AG08396 (cell line): ENCODE data around the gene SMAD3.
A peak's percentile ranks its signal among the peaks of the same experiment; 100 is the strongest.
"Not testable (repeated sequence)": the region's sequence is repeated elsewhere in the genome, so short reads cannot be mapped to it uniquely, and the experiment has no call there.

Experiments
- DNase-seq: peaks from one replicate; pipeline ENCODE4 v3.0.0; 2012; ENCODE audit warnings: low spot score, mixed read lengths

The SMAD3 gene

DNA sequence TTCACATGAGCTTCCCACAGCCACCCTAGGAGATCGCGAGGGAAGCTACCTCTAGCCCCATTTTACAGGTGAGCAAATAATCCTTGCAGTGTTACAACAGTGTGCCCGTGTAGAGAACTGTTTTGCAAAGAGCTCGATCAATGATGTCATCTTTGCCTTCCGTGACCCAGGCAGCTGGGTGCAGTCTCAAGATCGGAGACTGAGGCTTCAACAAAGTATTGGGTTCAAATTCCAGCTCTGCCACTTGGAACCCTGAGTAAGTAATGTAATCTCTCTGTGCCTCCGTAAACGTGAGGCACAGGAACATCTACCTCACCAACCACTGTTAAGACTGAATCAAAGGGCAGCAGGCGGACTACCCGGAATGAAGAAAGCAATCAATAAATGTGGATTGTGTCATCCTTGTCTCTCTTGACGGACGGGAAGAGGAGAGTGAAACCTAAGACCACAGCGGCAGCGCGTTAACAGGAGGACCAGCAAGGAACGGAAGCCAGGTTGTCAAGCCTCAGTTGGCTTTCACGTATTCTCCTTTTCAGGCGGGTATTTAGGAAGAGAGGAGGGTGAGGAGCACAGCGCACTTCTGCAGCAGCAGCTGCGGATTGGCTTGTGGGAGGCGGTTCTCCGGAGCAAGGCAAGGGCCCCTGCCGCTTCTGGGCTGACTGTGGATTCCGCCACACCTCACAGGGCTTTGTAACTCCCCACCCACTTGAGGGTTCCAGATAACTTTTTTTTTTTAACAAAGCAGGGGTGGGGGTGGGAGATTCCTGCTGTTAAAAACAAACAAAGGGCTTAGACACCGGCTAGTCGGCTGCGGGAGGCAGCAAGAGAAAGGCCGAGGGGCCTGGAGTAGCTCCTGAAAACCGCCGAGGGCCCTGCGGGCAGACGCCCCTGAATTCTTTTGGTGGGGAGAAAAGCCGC is 1.5 kb upstream of the SMAD3 start:
- no peak for DNase-seq

DNA sequence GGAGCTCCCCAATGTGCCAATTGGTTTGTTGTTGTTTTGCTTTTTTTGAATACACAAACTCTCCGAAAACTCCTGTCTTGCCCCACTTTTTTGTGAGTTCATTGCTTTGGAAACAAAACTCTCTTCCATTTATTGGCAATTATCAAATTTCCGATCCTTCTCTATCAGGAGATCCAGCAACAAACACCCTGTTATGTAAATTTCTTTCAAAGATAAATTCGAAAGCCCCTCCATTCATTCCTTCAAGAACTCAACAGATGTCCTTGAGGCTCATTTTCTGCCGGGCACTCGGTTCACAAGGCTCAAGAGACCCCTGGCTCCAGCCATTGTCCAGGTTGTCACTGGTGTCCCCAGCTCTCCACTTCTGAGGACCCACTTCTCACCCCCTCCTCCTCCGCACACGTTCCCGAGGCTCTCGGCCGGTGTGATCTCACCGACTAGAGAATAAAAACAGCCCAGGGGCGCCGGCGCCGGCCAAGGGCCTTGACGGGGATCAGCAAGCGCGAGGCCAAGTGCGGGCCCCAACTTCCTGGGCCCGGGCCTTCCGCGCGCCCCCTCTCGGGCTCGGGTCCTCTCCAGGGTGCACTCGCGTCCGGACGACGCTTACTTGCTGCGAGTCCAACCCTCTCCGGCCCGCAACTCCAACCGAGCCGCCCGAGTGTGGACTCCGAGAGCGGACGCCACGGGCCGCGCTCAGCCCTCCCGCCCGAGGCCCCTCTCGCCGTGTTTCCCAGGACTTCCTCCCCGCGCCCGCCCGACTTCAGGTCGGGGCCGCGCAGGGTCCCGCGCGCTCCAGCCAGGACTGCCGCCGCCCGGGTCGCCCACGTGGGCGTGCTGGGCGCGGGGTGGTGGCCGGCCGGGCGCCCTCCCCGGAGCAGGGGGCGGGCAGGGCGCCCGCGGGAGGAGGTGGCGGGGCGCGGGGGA is 533 bp upstream of the SMAD3 start:
- no peak for DNase-seq

DNA sequence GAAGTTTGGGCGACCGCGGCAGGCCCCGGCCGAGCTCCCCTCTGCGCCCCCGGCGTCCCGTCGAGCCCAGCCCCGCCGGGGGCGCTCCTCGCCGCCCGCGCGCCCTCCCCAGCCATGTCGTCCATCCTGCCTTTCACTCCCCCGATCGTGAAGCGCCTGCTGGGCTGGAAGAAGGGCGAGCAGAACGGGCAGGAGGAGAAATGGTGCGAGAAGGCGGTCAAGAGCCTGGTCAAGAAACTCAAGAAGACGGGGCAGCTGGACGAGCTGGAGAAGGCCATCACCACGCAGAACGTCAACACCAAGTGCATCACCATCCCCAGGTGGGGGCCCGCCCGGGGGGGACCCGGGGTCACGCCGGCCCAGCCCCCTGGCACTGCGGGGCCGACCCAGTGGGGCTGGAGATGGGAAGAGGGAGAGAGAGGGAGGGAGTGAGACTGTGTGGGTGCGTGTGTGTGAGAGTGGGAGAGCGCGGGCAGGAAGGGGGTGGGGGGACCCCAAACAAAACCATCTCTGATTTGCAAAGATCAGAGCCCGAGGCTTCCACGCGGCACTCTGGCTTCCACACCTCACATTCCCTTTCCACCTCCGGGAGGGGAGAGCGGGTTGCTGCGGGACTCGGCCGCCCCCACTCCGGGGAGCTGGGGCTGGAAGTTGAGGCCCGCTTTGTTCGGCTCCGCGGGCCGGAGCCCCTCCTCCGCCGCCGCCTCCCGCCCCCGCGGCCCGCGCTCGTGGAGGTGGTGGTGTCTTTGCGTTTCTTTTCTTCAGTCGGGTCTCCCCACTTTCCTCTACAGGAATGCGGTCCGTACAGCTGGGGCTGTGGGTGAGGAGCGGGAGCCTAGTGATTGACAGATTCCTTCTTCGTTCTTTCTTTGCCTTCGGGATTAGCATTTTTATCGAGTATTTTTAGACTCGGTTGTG is 898 bp downstream of the SMAD3 start:
- DNase-seq = peak; percentile 34

DNA sequence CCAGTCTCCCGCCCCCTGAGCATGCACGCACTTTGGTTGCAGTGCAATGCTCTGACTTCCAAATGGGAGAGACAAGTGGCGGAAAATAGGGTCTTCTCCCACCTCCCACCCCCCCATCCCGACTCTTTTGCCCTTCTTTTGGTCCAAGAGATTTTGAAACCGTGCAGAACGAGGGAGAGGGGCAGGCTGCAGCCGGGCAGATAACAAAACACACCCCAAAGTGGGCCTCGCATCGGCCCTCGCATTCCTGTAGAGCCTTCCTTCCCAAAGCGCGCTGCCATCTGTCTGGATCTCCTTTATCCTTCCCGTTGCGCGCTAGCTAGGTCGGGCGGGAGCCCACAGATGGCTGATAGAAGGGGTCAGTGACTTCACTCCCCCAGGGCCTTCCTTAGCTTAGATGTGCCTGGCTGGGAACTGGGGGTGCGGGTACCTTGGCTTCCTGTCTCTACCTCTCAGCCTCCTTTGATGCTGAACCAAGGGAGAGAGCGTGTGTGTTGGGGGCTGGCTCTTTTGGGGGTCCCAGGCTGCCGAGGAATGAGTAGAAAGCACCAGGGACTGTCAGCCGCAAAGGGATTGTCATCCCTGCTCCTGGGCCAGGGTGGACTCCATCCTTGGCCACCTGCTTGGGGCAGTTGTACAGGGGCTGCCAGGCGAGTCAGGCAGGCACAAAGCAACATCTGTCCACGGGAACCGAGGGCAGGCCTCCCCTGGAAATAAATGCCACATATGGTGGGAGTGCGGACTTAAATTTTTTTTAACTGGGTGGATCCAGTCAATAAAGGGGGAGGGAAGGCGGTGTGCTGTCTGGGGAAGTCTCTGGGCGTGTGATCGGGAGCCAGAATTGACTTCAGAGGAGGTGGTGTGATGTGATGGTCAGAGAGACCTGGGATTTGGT is 1.8 kb downstream of the SMAD3 start:
- DNase-seq = peak; percentile 31

DNA sequence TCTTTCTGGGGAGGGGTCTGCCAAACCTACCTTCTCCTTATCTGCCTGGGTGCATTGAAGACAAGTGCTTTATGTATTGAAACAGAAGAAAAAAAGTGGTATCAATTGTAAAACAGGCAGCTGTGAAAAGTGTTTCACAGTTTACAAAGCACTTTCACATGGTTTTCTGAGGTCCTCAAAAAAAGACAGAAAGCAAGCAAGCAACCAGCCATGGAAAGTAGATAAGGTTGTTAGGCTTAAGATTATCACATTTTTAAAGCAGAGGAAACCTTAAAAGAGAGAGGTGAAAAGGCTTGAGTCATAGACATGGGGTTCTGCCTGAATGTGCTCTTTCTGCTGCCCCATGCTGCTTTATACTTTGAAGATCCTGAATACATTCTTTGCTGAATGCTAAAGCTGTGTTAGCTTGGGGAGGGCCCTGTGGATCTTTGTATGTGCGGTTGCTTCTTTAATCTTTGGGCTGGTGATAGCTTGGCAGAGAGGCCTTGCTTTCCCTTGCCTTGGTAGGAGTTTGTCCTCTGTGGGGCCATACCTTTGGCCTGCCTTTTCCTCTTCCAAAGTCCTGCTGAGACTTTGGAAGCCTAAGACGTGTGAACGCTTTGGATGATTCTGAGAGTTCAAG is 2.6 kb downstream of the SMAD3 start:
- DNase-seq = no peak

DNA sequence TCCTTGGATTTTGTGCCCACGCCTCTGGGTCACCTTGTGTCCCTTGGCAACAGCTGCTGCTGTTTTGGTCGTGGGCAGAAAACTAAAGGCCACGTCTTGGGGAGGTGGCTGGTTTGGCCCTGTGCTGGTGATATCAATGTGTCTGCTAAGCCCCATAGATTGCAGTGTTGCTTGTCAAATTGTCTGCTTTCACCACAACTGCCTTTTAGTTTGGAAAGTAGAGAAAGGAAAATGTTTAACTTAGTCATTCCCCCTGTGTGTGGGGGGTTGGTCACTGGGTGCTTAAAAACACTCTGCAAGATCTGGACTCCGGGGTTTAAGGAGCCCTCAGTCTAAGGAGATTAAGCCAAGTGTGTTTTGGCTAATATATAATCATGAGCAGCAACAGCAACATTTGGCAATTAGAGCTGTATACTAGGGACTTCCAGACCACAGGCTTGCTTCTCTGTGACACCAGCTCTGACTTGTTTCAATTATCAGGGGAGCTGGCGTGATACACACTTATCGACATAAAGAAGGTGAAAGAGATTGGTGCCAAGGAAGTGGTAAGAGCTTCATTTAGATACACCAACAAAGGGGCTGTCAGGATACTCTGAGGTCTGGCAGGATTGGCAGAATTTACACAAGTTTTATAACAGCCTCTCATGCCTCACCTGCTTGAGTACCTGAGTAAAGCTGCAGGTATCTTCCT is 3.5 kb downstream of the SMAD3 start:
- peak; percentile 40 for DNase-seq

DNA sequence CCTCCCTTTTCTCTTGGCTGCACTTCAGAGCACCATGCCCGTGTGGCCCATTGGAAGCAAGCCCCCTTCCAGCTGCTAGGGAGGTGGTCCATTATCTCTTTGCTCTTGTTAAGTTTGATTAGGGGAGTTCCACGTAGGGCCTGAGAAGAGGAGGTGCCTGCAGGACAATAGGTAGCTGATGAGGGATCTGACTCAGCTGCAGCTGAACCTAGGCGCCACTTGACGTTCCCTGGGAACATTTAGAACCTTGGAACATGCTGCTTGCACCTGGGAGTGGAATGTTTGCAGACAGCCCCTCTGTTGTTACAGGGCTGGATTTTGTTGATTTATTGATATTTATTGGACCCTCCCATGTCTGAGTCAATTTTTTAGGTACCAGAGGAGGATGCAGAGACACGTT is 4.7 kb downstream of the SMAD3 start:
- DNase-seq = no peak

DNA sequence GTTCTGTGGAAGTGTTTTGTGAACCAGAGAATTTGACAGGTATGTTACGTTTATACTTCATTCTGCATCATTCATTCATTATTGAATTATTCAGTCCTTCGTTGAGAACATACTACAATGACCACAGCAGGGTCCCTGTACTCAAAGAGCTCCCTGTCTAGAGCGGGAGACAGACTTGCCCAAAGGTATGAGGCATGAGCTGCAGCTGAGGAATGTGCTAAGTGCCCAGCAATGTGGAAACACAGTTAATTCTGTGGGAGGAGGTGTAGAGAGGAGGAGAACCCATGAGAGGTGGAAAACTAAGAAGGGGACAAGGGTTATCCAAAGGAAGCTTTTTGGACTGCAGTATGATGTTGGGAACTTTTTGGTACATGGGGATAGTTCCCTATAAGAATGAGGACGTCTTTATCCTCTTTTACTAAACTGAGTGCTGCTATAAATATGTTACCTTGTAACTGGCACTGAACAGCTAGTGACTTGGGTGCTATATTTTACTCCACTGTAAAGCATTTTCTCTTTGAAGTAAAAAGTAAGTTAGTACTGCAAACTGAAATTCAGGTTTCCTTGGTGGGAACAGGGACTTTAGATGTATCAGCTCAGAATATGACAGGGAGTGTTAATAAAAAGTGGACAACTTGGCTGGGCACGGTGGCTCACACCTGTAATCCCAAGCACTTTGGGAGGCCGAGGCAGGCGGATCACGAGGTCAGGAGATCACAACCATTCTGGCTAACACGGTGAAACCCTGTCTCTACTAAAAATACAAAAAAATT is 5.7 kb downstream of the SMAD3 start:
- DNase-seq = no peak

DNA sequence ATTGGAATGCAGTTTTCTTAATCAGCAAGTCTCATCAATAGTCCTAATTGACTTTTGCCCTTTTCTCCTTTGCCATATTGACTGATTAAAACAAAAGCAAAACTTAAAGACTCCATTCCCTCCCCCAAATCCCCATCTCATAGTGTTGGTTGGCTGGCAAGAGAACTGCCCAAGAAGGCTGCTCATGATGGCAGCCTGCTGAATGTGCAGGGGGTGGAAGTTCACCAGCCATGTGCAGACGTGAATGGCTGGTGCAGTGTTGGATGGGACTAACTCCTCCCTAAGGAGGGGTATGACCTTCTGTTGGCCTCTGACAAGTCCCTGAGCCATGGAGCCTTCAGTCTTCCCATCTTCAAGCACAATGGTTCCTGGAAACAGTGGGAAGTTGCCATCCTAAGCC is 7.0 kb downstream of the SMAD3 start:
- DNase-seq = no peak

DNA sequence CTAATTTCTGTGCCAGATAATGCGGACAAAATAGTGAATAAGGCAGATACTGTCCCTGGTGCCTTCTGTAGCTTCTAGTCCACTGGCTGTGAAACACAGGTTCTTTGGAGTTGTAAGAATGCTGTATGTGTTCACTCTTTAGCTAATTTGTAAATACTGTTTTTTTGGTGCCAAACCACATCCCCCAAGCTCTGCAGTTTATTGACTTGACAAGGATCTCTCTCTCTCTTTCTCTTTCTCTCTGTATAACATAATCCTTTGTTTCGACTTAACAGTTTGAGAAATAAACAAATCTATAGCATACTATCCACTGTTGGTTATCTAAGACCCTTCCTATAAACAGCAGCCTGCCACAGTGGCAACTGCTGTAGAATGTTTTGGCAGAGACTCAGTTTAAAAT is 7.6 kb downstream of the SMAD3 start:
- DNase-seq = no peak

DNA sequence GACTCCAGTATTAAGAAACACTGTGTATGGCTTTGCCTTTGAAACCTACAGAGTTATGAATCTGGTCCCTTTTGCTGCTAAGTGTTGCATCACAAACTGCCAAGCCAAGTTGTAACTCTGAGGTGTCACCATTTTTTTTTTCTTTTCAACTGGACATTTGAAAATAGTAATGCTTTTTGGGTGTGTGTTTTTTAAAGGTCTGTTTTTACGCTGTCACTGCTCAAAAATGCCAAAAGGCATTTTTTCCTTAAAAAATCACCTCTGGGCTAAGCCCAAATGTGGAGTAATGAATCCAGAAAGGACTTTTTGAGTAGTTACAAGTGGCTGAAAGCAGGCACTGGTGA is 9.5 kb downstream of the SMAD3 start:
- DNase-seq = no peak

DNA sequence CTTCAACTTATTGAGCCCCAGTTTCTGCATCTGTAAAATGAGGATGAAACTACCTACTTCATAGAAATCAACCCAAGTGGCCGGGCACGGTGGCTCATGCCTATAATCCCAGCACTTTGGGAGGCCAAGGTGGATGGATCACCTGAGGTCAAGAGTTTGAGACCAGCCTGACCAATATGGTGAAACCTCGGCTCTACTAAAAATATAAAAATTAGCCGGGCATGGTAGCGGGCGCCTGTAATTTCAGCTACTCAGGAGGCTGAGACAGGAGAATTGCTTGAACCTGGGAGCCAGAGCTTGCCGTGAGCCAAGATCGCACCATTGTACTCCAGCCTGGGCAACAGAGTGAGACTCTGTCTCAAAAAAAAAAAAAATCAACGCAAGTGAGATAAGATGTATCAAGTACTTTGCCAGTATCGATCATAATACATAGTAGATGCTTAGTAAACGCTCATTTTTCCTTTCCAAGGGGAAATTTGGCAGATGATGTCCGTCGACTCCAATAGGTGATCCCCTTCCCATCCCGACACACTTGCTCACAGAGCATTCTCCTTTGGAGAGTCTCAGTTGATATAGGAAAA is 10.2 kb downstream of the SMAD3 start:
- DNase-seq = not testable (repeated sequence)

DNA sequence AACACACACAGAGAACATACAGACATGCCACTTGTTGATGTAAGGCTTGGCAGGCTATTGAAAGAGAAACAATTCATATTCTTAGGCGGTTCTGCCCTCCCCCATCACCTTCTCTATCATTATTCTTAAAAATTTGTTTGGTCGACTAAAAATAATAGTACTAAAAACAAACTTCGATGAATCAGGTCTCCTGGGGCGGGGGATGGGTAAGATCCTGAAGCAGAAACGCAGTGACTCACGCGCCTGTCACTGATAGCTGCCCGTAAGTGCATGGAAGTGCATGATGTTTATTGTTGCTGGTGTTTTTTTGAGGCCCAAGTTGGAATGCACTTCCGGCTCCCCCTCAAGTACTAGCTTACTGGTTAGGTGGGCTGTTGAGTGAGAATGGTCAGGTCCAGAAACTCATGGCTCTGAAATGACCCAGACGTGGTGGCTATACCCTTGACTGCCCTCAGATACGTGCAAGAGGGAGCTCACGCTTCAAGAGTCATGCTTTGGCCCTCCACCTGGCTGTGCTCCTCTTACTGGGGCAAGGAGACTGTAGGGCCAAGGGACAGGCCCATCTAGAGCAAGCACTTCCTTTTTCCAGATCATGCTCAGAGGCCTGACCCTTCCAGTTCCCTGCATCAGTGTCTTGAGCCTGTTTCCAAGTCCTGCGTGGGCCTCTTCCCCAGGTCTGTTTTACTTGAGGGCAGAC is 10.9 kb downstream of the SMAD3 start:
- DNase-seq = peak; percentile 41

DNA sequence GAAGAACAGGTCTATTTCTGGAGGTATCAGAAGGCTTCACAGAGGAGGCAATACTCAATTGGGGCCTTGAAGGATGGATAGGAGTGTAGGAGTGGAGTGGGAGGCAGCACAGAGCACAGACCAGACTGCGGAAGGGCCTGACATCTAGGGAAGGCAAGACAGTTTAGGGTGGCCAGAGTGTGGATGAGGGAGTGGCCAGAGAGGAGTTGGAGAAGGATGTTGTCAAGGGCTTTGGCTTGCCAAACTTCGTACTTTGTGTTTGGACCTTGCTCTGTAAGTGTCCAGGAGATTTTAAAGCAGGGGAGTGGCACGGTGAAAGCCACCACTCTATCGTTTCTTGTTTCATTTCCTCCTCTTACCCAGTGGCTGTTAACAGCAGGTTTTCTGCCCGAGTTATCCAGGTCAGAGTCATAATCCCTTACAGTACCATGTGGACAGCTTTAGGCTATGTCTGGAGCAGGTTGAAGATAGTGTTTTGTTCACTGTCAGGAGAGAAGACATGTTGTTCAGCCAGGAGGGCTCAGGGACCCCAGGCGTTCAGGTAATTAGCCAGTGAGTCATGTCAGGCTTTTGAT is 12.3 kb downstream of the SMAD3 start:
- no peak for DNase-seq

DNA sequence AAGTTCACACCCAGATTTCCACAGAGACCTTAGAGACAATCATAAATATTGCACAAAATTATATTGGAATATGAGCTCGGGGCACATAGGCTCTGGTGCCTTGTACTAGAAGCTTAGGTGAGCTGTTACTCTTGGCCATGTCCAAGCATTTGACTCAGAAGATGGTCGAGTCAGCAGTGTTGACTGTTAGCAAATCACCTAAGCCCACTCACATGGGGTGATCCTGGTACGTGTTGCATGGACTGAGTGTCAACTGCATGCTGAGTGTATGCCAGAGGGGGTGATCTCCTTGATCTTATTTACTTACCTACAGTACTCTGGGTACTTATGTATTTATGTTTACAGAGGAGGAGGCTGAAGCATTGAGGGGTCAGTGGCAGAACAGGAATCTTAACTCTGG is 14.0 kb downstream of the SMAD3 start:
- no peak for DNase-seq

DNA sequence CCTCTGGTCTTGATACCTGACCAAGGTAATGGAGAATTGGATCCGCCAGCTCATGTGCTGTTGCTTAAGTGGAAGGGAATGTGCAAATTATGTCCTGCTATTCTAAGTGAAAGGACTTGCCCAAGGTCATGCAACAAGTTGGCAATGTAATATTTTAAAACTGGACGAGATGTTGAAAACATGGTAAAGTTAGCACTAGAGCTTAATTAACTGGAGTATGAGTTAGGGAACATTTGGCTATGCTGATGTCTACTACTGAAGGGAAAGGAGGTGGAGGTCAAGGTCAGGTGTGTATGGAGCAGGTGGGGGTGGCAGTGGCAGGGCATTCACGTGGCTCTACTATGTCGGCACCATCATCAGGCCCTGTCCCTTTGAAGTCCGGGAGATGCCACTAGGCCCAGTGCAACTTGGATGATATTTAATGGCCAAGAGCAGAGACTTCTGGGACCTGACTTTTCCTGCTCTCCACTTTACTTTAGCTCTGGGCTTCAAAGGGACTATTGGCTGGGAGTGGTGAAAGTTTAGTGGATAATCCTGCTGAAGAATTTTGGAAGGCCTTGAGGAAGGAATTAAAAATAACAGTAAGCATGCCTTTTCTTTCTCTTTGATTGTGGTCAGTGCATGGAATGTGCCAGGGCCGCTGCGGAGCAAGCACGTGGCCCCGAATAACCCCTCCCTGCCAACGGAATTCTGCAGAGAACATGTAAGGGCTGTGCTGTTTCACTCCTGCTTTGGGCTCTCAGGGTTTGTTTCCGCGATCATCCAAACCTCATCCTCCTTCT is 14.9 kb downstream of the SMAD3 start:
- peak; percentile 76 for DNase-seq

DNA sequence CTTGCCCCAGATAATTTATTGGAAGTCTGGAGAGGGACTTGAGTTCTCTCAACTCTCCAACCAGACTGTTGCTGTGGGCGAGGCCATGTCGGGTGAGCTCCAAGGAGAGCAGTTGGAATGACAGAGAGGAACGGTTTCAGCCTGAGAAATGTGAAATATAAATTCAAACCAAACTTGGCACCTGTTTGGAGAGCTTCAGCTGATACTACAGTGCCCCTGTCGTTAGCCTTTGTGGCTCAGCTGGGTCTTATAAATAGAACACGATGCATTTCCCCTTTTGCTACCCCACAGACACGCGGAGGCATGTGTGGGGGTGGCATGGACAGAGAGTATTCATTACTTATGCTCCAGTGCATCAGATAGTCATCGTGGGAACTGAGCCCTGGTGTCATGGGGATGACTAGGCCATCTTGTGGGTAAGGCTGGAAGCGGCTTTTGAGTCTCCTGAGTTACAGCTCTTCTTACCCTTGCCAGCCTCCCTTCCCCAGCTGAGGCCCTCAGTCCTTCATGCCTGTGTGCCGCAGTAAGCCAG is 15.6 kb downstream of the SMAD3 start:
- peak; percentile 65 for DNase-seq
